Measurements from ENCODE around the gene SMG9.
"Not testable (repeated sequence)": the region's sequence is repeated elsewhere in the genome, so short reads cannot be mapped to it uniquely, and the experiment has no call there.

SMG9 gene

GRCh38 chr19:43779820-43780219 is 25.1 kb upstream of the SMG9 start:
- H3K4me3 ChIP-seq (ENCODE audit: low read depth, low read length), result peak overlapping the region; percentile 53
- peak; percentile 60 for DNase-seq (ENCODE audit: low read depth)
- peak; percentile 41 for TF ChIP-seq CTCF (IDR thresholded peaks at IDR 0.05; ENCODE audit: insufficient read depth, low read depth, low read length, missing control alignments)

- no peak for TF ChIP-seq CTCF (IDR thresholded peaks at IDR 0.05; ENCODE audit: insufficient read depth, low read depth, low read length, missing control alignments)
- no peak for DNase-seq (ENCODE audit: low read depth)
- H3K4me3 ChIP-seq (ENCODE audit: low read depth, low read length), result peak overlapping the region; percentile 53
These were observed 24.5 kb upstream of the SMG9 start for GRCh38 chr19:43779147-43779819.

GRCh38 chr19:43778651-43779050 is 23.9 kb upstream of the SMG9 start:
- peak overlapping the region; percentile 53 for H3K4me3 ChIP-seq (ENCODE audit: low read depth, low read length)
- no peak for DNase-seq (ENCODE audit: low read depth)
- TF ChIP-seq CTCF (IDR thresholded peaks at IDR 0.05; ENCODE audit: insufficient read depth, low read depth, low read length, missing control alignments), result no peak

GRCh38 chr19:43777163-43777695 is 22.5 kb upstream of the SMG9 start:
- TF ChIP-seq CTCF (IDR thresholded peaks at IDR 0.05; ENCODE audit: insufficient read depth, low read depth, low read length, missing control alignments), result no peak
- H3K4me3 ChIP-seq (ENCODE audit: low read depth, low read length), result peak overlapping the region; percentile 47
- DNase-seq (ENCODE audit: low read depth), result peak; percentile 74

GRCh38 chr19:43776286-43776685 is 21.5 kb upstream of the SMG9 start:
- H3K4me3 ChIP-seq (ENCODE audit: low read depth, low read length), result no peak overlapping the region
- no peak for TF ChIP-seq CTCF (IDR thresholded peaks at IDR 0.05; ENCODE audit: insufficient read depth, low read depth, low read length, missing control alignments)
- peak; percentile 51 for DNase-seq (ENCODE audit: low read depth)

GRCh38 chr19:43775299-43775890 is 20.6 kb upstream of the SMG9 start:
- no peak overlapping the region for H3K4me3 ChIP-seq (ENCODE audit: low read depth, low read length)
- DNase-seq (ENCODE audit: low read depth), result no peak
- TF ChIP-seq CTCF (IDR thresholded peaks at IDR 0.05; ENCODE audit: insufficient read depth, low read depth, low read length, missing control alignments), result no peak

GRCh38 chr19:43774940-43775258 is 20.1 kb upstream of the SMG9 start:
- H3K4me3 ChIP-seq (ENCODE audit: low read depth, low read length); DNase-seq (ENCODE audit: low read depth): not testable (repeated sequence)

Data from GM12865 (cell line).